ENCODE results near the gene ITPK1.

GRCh38 chr14:93024493-93024892 is 91.2 kb downstream of the ITPK1 start:
- TF ChIP-seq POLR2A (IDR thresholded peaks at IDR 0.05) (no peak), POLR2AphosphoS5 (IDR thresholded peaks at IDR 0.05) (no peak)
- TF ChIP-seq, protein P1, sequence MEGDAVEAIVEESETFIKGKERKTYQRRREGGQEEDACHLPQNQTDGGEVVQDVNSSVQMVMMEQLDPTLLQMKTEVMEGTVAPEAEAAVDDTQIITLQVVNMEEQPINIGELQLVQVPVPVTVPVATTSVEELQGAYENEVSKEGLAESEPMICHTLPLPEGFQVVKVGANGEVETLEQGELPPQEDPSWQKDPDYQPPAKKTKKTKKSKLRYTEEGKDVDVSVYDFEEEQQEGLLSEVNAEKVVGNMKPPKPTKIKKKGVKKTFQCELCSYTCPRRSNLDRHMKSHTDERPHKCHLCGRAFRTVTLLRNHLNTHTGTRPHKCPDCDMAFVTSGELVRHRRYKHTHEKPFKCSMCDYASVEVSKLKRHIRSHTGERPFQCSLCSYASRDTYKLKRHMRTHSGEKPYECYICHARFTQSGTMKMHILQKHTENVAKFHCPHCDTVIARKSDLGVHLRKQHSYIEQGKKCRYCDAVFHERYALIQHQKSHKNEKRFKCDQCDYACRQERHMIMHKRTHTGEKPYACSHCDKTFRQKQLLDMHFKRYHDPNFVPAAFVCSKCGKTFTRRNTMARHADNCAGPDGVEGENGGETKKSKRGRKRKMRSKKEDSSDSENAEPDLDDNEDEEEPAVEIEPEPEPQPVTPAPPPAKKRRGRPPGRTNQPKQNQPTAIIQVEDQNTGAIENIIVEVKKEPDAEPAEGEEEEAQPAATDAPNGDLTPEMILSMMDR (IDR thresholded peaks at IDR 0.05): no peak

Data from prostate gland (tissue), 2 donors.